ENCODE measurements around the gene EPHA10.

Gene EPHA10

DNA sequence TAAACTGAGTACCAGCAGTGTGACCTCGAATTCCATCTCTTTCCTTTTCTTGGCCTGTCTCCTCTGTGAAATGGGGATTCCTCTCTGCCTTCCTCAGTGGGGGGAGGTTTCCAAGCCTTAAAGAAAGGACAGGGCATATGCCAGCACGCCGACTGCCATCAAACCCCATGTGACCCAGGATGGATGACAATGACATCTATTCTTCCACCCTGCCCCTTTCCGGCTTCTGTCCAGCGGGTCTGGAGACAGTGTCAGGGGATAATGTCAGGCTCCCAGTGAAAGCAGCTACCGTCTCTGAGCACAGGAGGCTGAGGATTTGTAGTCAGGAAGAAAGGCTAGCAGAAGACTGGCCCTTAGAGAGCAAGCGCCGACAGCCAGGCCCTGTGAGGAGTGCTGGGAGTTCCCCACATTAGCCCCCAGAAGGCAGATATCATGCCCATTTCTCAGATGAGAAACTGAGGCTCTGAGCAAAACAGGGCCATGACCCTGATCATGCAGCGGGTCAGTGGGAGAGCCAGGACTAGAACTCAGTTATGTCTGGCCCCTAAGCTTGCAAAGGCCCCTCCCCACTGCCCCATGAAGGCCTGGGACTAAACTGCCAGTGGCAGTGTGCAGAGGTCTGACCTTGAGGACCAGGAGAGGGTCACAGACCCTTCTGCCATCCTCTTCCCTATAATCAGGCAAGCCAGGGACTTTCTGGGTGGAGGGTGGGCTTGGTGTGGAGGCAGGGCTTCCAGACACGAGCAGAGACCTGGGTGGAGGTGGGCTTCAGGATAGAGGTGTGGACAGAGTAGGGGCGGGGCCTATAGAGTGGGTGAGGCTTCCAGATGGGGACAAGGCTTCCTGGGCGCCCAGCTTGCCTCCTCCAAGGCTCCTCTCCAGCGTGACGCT lies 42.5 kb downstream of the EPHA10 start:
- Histone ChIP-seq H3K27ac (replicated peaks) (no peak overlapping the region), H3K27me3 (ENCODE audit: insufficient read depth, poor library complexity, severe bottlenecking) (no peaks in the 10 kb centered on the region), H3K4me3 (replicated peaks; ENCODE audit: insufficient read depth, low read length) (no peak overlapping the region)
- no peak for DNase-seq (ENCODE audit: low read depth in 1 of 2, low spot score in 1 of 2)
- no peak for TF ChIP-seq POLR2AphosphoS5 (IDR thresholded peaks at IDR 0.05; ENCODE audit: low read depth)
- TF ChIP-seq CTCF (IDR thresholded peaks at IDR 0.05; ENCODE audit: insufficient read depth, low read length), result no peak
- no peak for TF ChIP-seq GABPA (IDR thresholded peaks at IDR 0.05; ENCODE audit: low read depth)
- TF ChIP-seq, protein P1, sequence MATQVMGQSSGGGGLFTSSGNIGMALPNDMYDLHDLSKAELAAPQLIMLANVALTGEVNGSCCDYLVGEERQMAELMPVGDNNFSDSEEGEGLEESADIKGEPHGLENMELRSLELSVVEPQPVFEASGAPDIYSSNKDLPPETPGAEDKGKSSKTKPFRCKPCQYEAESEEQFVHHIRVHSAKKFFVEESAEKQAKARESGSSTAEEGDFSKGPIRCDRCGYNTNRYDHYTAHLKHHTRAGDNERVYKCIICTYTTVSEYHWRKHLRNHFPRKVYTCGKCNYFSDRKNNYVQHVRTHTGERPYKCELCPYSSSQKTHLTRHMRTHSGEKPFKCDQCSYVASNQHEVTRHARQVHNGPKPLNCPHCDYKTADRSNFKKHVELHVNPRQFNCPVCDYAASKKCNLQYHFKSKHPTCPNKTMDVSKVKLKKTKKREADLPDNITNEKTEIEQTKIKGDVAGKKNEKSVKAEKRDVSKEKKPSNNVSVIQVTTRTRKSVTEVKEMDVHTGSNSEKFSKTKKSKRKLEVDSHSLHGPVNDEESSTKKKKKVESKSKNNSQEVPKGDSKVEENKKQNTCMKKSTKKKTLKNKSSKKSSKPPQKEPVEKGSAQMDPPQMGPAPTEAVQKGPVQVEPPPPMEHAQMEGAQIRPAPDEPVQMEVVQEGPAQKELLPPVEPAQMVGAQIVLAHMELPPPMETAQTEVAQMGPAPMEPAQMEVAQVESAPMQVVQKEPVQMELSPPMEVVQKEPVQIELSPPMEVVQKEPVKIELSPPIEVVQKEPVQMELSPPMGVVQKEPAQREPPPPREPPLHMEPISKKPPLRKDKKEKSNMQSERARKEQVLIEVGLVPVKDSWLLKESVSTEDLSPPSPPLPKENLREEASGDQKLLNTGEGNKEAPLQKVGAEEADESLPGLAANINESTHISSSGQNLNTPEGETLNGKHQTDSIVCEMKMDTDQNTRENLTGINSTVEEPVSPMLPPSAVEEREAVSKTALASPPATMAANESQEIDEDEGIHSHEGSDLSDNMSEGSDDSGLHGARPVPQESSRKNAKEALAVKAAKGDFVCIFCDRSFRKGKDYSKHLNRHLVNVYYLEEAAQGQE (IDR thresholded peaks at IDR 0.05; ENCODE audit: insufficient replicate concordance, low read depth), result no peak
- TF ChIP-seq SPI1 (IDR thresholded peaks at IDR 0.05; ENCODE audit: borderline replicate concordance, low read depth), result no peak

GRCh38 chr1:37721565-37721964 lies 43.4 kb downstream of the EPHA10 start:
- Histone ChIP-seq H3K27ac (replicated peaks) (no peak overlapping the region), H3K27me3 (ENCODE audit: insufficient read depth, poor library complexity, severe bottlenecking) (no peaks in the 10 kb centered on the region), H3K4me3 (replicated peaks; ENCODE audit: insufficient read depth, low read length) (no peak overlapping the region)
- TF ChIP-seq SPI1 (IDR thresholded peaks at IDR 0.05; ENCODE audit: borderline replicate concordance, low read depth), result no peak
- TF ChIP-seq CTCF (IDR thresholded peaks at IDR 0.05; ENCODE audit: insufficient read depth, low read length), result no peak
- TF ChIP-seq, protein P1 (IDR thresholded peaks at IDR 0.05; ENCODE audit: insufficient replicate concordance, low read depth), result no peak
- no peak for TF ChIP-seq GABPA (IDR thresholded peaks at IDR 0.05; ENCODE audit: low read depth)
- no peak for TF ChIP-seq POLR2AphosphoS5 (IDR thresholded peaks at IDR 0.05; ENCODE audit: low read depth)
- DNase-seq (ENCODE audit: low read depth in 1 of 2, low spot score in 1 of 2), result no peak

DNA sequence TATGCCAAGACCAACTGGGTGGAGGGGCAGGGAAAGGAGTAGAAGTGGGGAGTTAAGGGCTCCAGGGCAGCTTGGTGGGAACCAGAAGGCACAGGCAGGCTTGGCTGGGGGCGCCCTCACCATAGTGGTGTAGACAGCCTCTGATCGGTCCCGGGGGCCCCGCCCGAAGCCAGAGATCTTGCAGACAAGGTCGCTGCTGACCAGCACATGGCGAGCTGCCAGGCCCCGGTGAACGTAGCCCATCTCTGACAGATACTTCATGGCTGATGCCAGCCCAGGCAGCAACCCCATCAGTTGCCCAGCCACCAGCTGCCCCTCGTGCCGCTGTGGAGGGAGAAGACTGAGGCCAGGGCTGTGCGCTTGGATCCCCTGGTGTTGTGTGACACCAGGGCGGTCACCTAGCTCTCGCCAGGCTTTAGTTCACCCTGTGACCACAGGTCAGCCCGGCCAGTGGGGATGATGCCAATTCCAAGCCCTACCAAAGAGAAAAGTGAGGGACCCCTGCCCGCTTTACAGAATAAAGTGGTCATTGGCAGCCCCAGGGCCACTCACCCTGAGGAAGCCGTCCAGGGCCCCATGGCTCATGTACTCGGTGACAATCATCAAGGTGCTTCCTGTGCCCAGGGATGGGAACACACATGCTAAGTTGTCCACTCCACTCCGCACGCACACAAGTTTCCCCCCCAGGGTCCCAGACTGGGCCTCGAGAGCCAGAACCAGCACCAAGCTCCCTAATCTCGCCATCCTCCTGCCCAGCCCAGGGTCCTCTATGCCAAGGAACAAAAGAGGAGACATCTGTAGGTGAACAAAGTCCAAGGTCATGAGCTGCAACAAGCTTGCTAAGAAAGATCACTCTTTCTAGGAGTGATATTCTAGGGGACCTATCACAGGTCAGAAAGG lies 44.4 kb downstream of the EPHA10 start:
- Histone ChIP-seq H3K4me3 (replicated peaks; ENCODE audit: insufficient read depth, low read length) (no peak overlapping the region), H3K27ac (replicated peaks) (no peak overlapping the region), H3K27me3 (ENCODE audit: insufficient read depth, poor library complexity, severe bottlenecking) (no peaks in the 10 kb centered on the region)
- no peak for TF ChIP-seq SPI1 (IDR thresholded peaks at IDR 0.05; ENCODE audit: borderline replicate concordance, low read depth)
- TF ChIP-seq, protein P1 (IDR thresholded peaks at IDR 0.05; ENCODE audit: insufficient replicate concordance, low read depth), result no peak
- no peak for DNase-seq (ENCODE audit: low read depth in 1 of 2, low spot score in 1 of 2)
